ENCODE results near the gene RASGRP1.

DNA sequence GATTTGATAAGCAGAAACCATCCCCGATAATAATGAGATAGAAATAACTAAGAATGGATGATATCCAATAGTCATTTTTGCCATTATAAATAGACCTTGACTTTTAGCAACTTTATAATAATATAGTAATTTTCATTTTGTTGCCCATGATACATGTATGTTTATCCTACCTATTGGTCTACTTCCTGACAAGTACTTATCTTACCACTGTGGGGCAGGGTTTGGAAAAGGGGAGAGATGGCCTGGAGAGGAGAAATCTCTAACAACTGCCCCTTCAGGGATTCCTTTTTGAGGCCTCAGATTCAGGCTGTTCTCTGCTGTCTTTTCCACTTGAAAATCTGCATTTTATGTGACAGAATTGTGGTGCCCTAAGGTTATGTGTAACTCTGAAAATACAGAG lies 68.5 kb downstream of the RASGRP1 start:
- TF ChIP-seq, protein P1, sequence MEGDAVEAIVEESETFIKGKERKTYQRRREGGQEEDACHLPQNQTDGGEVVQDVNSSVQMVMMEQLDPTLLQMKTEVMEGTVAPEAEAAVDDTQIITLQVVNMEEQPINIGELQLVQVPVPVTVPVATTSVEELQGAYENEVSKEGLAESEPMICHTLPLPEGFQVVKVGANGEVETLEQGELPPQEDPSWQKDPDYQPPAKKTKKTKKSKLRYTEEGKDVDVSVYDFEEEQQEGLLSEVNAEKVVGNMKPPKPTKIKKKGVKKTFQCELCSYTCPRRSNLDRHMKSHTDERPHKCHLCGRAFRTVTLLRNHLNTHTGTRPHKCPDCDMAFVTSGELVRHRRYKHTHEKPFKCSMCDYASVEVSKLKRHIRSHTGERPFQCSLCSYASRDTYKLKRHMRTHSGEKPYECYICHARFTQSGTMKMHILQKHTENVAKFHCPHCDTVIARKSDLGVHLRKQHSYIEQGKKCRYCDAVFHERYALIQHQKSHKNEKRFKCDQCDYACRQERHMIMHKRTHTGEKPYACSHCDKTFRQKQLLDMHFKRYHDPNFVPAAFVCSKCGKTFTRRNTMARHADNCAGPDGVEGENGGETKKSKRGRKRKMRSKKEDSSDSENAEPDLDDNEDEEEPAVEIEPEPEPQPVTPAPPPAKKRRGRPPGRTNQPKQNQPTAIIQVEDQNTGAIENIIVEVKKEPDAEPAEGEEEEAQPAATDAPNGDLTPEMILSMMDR (IDR thresholded peaks at IDR 0.05), result no peak
- TF ChIP-seq POLR2A (IDR thresholded peaks at IDR 0.05) (no peak), POLR2AphosphoS5 (IDR thresholded peaks at IDR 0.05) (no peak), EP300 (IDR thresholded peaks at IDR 0.05) (no peak)
